ENCODE results near the gene KLHL14. TPM values are rescaled to one million over a fixed set of nuclear protein-coding genes. Genes with fewer than 3 reads are reported as not detected.

The KLHL14 gene
- polyA plus RNA-seq, 1 experiment, result not detected

- no peaks in the 10 kb centered on the region for H3K27me3 ChIP-seq (ENCODE audit: control insufficient read depth, insufficient read depth, low read length)
- H3K4me3 ChIP-seq (ENCODE audit: low read depth, low read length), result no peak overlapping the region
- TF ChIP-seq CTCF (IDR thresholded peaks at IDR 0.05; ENCODE audit: low read depth, low read length), result no peak
- no peak overlapping the region for H3K27ac ChIP-seq (ENCODE audit: low read depth, low read length)
- no peak for DNase-seq (ENCODE audit: low read depth, low spot score)
- ChIA-PET CTCF (no interaction called here), POLR2A (no interaction called here)
- H3K9me3 ChIP-seq (ENCODE audit: control insufficient read depth, insufficient read depth, low read length), result no peaks in the 10 kb centered on the region
These were observed 149.3 kb downstream of the KLHL14 start for GRCh38 chr18:32623563-32623962.

Small RNAs within 50 kb of the gene (small RNA-seq; reads per million reads assigned to genes)
- not detected for gene AC012123.2 (ENCODE audit: insufficient read length, low read depth)
